HG02973 (cell line): ENCODE results near the gene GULP1.

Experiments used
- ATAC-seq: cut with Tn5 transposase; IDR thresholded peaks from one replicate; pipeline ENCODE4 v1.9.1; 2021; ENCODE audit warnings: moderate library complexity; ENCODE audit not compliant: unreplicated experiment

The GULP1 gene

DNA sequence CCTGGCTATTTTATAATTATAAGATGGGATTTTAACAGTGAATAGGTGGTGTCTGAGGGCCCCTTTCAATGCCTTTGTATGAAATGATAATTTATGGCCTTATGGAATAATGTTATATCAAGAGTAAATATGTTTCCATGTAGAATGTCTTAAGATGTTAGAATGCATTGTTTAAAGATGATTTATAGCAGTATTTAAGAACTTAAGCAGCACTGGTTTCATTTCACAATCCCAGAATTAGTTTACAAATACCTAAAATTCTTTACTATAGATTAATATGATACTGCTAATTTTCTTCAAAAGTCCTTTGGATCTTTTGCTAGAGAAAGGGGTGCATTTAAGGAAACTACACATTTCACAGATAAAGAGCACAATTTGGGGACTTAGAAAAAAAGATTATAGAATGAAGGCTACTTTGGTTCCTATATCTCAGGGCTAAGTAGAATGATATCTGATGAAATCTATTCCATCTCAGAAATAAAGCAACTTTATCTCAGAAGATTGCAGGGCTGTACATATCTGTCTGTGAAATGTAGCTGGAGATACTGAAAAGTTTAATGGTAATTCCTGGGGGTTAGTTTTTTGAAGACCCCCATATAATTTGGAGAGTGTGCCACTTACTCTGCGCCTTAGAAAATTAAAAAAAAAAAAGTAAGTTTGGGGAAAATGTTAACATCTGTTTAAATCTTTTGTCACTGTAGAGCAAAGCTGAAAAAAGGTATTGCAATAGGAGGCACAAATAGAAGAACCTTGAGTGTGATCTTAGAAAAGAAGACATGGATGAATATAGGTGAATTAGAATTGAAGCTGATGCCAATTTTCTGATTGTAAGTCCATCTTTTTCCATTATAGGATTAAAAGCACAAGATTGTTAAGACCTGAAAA, 123.4 kb downstream of the GULP1 start:
- ATAC-seq: no peak

DNA sequence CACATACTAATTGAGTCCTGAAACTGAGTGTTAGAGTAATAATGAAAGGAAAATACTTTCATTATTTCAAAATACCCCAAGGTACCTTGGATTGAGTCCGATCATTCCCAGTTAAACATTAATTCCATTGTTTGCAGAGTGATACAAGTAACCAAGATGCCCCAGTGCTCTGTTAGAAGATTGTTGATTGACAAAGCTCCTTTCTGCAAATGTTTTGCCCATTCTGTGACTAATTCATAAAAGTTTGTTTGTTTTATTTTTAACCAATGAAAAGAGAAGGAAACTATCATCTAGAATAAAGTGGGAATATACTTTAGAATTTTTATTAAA, 124.0 kb downstream of the GULP1 start:
- no peak for ATAC-seq

DNA sequence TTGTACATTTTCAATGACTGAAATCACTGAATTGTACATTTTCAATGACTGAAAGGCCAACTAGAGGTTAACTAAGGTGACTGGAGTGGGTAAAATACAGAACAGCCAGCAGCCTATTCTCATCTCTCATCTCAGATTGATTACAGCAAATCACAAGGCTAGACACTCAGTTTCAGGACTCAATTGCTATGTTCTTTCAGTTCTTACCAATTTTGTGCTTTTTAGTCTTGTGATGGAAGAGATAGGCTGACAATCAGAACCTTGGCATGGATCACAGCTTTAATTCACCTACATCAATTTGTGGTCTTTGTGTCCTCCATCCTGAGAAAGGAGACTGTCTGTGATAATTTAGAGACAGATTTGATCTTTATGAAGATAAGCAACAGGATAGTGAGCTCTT, 124.7 kb downstream of the GULP1 start:
- ATAC-seq: no peak

DNA sequence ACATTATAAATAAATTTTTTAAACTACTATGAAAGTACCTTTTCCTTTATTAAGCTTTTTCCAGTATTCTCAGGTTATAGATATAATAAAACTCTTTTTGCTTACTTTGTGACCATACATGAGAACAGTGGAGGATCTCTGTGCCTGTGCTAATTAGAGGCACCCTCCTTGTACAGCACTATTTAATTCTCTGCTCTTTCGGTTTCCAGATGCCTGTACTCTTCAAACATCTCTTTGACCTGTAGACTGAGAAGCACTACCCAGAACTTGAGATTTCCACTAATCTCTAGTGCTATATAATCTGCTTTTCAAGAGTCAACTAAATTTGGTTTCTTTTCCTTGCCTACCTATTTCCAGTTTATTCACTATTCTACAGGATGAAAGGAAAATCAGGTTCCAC, 131.1 kb downstream of the GULP1 start:
- no peak for ATAC-seq

DNA sequence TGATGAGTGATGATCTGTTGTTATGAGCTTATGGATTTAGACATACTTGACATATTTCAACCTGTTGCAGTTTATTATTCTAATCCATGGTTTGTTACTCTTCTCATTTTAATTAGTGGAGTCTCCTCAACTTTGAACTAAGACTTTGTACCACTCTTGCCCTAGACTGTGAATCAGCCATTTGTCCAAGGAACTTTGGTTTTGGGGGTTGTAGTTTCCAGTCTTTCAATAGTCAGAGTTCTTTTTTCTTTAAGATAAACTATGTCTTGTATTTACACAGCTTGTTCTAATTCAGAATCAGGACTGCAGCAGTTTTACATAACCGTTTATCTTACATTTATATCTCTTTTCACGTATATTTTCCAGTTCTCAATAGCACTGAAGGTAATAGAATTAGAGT, 133.6 kb downstream of the GULP1 start:
- ATAC-seq: no peak

DNA sequence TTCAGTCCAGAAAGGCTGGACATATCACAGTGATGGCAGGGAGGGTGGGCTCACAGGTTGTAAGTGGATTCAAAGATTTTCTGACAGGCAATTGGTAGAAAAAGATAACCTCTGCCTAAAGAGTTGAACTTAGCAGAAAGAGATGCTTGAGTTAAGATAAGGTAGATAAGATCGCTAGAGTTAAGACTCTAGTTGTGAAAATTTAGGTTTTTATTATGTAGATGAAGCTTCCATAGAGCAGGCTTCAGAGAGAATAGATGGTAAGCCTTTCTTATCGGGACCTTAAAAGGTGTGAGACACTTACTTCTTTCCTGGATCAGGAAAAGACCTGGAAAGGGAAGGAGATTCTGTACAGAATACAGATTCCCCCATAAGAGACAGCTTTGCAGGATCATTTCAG, 134.4 kb downstream of the GULP1 start:
- ATAC-seq: no peak

DNA sequence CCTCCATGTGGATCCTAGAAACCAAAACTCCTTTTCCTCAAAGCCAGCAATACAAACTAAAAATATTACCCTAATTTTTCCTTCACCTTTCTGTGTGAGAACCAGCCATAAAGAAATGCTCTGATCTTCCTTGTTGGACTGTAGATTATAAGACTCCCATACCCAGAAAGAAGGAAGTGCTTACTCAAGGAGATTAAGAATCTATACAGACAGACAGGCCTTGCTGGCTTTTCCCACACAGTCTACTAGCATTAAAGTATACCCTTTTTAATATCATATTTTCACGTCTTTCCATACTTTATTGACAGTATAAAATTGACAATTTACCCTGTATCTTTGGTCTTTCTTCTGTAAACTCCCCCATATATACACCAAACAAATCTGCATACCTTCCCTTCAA, 139.0 kb downstream of the GULP1 start:
- ATAC-seq: no peak

DNA sequence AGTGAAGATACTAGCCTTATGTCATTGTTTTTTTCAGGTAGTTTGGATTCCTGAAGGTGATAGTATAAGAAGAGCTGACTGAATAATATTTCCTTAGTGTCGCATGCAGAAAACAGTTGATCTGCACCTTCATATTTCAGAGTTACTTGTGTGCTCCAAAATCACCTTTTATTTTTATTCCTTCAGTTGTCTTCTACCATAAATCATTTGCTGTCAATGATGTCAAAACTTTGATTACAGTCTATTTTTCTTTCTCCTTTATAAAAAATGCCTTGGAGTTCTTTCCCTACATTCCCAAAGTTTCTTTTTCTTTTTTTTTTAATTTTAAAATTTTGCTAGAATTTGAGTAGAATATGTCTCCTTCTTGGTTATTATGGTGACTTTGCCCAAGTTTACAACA, 142.3 kb downstream of the GULP1 start:
- ATAC-seq: no peak

DNA sequence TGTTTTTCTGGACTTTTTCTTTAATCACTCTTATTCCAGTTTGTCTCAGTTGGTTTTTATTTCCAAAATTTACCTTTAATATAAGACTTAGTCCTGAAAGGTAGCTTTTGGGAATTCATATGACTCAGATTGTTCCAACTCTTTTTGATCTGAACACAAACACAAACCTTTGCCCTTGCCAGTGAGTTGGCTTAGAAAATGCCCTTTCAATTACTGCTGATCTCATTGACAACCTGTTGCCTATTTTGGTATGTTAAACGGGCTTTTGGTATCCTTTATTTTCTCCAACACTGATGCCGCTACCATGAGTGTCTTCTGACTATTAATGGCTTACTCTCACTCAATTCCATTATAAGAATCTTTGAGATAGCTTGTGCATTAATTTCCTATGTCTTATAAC, 143.4 kb downstream of the GULP1 start:
- ATAC-seq: no peak

DNA sequence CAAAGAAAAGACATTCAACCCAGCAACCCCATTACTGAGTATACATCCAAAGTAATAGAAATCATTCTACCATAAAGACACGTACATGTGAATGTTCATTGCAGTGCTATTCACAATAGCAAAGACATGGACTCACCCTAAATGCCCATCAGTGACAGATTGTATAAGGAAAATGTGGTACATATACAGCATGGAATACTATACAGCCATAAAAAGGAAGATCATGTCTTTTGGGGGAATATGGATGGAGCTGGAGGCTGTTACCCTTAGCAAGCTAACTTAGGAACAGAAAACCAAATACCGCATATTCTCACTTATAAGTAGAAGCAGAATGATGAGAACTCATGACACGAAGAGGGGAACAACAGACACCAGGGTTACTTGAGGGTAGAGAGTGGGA, 145.9 kb downstream of the GULP1 start:
- no peak for ATAC-seq

DNA sequence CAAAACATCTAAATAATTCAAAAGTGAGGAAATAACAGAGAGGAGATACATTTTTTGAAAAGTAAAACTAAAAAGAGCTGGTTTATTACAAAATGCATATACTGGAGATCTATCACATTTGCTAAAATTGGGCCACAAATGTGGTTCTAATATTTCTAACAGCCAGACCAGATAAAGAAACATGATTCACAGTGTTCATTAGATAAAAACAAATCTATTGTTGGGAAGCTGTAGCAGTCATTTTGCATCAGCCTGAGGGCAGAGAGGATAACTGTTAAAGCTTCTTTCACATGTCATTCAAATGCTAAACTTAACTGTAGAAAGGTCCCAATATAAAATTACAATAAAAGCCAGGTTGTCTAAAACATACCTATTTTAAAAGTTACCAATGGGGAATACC, 148.3 kb downstream of the GULP1 start:
- ATAC-seq: no peak

DNA sequence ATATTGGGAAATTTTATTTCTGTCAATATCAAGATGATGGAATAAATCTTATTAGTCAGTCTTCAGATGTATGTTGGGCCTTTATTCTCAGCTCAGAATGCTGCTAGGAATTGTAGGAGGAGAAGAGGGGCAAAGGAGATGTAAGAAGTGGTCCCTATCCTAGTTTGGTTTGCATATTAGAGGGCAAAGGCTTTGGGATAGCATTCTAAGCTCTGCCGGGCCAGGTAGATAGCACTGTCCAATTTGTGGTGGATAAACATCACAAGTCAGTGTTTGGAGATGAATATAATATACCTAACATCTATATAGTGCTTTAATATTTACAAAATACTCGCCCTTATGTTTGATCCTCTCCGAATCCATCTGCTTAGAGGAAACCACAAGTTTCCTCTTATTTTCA, 149.2 kb downstream of the GULP1 start:
- ATAC-seq: no peak

DNA sequence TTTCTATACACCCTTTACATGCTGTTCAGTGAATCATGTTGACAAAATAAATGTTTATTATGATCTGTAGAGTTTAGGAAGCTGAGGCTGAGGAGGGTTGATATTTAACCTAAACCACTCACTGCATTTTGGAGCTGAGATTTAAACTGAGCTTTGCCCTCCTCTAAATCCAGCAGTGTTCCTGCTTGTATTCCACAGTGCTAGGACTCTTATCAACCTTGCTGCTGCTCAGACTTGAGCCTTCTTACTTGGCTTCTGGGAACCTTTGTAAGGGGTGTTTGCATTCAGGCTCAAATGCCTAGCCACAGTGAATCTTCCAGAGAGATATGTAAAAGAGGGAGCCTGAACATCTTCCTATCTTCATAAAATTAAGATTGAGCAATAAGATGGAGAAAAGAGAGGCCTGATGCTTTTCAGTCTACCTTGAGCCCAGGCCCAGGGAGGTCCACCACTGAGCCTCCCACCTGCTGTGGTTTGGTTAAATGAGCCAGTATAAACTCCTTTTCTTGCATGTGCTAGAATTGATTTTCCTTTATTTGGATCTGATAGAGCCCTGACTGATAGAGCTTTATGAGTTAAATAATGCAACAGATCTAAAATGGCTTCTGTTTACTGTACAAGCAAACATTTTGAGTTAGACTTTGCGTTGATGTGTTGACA, 149.7 kb downstream of the GULP1 start:
- ATAC-seq: no peak

DNA sequence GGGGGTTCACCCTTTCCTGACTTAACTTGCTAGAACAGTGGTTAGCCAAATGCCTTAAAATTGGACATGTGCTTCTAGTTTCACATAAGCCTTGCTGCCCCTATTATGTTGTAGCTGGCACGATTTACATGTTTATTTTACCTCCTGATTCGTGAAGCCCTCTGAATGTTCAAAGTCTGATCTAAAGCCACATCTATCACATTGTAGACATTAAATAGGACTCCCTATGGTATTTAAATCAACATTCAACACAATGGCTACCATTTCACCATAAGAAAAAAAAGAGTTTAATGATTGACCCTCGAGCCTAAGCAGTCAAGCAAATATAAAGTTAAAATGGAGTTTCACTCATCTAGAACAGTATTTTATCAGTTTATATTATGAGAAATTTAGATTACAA, 151.5 kb downstream of the GULP1 start:
- ATAC-seq: no peak

DNA sequence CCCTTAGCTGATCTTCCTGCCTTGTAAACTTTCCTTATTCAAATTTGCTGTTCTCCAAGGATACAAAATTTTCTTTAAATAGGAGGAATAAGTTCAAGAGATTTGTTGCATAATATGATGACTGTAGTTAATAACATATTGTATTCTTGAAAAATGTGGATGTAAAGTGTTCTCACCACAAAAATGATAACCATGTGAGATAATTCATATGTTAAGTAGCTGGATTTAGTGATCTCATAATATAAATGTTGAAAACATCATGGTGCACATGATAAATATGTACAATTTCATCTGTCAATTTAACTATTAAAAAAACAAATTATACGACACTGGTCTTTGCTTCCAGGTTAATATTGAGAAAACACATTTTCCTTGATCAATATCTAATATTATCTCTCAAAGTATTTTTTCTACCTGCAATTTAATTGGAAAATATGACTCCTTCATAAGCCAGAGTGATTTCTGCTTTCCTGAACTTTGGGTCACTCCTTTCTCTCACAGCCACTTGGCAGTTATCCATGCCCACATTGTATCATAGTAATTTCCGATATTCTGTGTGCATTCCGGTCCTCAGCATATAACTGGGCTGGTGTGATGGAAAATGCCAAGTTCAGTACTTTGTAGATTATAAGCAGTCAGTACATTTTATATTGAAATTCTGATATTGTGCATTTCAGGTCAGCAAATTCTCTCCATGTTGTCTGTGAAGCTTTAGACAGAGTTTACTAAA, 152.6 kb downstream of the GULP1 start:
- ATAC-seq: no peak

DNA sequence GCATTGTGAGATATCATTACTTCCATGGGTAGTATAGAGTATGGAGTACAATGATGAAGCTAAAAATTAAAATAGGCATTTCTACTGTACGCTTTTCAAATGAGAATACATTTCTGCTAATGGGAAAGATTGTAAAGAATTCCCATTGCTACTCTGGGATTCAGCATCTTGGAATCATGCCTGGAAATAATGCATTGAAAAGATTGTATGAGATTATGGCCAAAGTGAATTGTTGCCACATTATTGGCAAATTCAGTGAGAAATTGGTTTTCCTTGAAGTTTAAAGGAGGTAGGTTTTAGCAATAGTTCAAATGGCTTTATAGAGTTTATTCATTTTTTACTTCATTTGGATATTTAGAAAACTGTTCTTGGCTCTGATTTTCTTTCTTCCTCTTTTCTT, 157.9 kb downstream of the GULP1 start:
- no peak for ATAC-seq

DNA sequence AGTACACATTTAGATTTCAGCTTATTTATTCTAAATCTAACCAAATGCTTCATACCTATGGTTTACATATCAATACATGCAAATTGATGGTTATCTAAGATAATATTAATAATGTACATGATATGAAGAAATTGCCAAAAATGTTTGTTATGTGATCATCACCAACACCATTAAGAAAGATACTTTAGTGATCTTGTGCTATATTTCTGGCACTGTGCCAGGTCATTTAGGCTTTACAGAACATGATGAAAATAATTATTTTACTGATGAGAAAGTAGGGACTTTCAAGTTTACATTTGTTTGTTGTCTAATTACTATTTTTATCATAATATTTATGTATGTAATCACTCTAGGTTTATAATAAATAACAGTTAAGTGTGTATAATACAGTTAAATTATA, 158.3 kb downstream of the GULP1 start:
- no peak for ATAC-seq

DNA sequence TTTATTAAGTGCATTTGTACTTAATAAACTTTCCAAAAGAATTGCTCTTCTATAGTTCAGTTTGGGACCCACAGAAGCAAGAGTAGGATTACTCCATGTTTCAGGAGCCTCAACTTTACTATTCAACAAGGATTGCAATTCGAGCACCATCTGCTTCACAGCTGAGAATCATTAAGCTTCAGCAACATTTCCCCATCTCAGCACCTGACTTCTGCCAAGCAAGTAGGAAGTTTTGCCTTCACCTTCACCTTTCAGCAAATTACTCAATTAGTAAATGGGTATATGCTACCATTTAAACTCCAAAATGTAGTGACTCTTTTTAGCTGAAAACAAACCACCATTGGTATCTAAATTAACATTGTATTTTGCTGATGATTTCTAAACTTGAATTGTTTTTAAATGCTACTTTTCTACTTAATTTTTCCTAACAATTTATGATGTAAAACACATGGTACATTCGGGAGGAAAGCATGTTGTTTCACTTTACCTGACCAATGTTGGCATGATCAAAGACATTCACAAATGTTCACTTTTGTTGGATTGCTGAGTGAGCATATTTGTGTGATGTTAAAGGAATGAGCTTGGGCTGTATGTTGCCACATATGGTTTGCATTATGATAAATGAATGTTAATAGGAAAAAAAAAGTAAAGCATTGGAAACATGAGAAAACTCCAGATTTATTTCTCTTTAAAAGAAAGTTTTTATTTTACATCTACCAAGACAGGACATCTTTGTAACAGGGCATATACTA, 159.2 kb downstream of the GULP1 start:
- ATAC-seq: no peak

DNA sequence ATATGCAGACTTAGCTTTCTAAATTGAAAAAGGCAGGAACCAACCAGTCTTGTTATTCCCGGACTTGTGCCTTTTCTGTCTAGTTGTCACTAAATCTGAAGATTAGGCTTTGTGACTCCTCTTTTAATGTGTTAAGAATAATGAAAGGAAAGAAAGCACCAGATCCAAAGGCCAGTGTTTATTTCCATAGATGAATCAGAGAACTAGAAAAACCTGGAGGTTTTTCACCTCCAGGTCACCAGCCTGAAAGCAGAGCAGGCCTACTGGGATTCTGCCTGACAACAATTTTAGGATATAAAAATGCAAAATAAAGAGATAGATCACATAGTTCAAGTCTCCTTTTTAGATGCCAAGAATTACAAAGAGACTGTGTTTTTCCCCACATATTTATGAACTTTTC, 160.4 kb downstream of the GULP1 start:
- ATAC-seq: no peak

DNA sequence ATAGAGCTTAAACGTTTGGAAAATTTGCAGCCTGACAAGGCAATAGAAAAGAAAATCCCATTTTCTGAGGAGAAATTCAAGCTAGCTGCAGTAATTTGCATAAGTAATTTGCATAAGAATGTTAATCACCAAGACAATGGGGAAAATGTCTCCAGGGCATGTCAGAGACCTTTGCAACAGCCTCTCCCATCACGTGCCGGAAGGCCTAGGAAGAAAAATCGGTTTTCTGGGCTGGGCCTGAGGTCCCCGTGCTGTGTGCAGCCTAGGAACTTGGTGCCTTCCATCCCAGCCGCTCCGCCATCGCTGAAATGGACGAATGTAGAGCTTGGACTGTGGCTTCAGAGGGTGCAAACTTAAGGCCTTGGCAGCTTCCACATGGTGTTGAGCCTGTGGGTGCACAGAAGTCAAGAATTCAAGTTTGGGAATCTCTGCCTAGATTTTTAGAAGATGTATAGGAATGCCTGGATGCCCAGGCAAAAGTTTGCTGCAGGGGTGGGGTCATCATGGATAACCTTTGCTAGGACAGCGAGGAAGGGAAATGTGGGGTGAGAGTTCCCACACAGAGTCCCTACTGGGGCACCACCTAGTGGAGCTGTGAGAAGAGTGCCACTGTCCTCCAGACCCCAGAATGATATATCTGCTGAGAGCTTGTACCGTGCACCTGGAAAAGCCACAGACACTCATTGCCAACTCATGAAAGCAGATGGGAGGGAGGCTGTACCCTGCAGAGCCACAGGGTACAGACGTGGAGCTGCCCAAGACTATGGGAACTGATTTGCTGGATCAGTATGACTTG, 164.6 kb downstream of the GULP1 start:
- no peak for ATAC-seq

DNA sequence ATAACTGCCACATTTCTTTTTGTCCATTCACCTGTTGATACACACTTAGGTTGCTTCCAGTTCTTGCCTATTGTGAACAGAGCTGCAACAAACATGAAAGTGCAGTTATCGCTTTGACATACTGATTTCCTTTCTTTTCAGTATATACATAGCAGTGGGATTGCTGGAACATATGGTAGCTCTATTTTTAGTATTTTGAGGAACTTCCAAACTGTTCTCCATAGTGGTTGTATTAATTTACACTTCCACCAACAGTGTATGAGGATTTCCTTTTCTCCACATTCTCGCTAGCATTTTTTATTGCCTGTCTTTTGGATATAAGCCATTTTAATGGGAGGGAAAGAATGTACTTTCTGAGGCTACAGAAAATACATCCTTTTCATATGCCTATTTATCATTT, 167.4 kb downstream of the GULP1 start:
- no peak for ATAC-seq
